HG03135 (cell line): ENCODE data around the gene AMDHD2.
A peak's percentile ranks its signal among the peaks of the same experiment; 100 is the strongest.

Source experiments
- ATAC-seq: cut with Tn5 transposase; IDR thresholded peaks from one replicate; pipeline ENCODE4 v1.9.1; 2021; ENCODE audit warnings: mild to moderate bottlenecking, moderate library complexity; ENCODE audit not compliant: unreplicated experiment

The AMDHD2 gene

DNA sequence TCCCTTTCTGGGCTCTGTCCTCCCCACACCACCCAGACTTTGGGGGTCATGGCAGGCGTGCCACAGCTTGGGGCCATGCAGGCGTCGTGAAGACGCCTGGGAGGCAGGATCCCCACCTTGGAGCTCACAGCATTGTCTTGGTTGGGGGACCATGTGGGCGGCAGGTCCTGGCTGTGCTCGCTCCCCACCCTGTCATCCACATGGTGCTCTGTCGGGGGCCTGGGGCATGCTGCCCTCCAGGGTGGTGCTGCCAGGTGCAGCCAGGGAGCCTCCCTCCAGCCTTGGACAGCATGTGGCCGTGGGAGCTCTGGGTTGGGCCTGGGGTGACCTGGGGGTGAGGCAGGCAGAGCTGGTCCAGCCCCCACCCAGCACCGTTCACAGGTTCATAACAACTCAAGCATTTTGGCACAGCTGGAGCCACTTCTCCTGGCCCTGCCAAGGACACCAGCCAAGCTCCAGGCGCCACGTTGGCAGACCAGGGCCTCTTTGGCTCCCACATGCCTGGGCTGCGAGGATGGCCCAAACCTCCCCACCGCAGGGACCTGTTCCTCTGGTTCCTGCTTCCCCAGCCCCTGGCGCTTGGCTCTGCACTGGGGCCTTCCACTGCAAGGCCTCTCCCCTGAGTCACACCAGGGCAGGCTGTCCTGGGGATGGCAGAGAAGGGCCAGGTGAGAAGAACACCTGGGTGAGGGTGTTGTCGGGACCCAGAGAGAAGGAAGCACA, 21.5 kb upstream of the AMDHD2 start:
- ATAC-seq = no peak

DNA sequence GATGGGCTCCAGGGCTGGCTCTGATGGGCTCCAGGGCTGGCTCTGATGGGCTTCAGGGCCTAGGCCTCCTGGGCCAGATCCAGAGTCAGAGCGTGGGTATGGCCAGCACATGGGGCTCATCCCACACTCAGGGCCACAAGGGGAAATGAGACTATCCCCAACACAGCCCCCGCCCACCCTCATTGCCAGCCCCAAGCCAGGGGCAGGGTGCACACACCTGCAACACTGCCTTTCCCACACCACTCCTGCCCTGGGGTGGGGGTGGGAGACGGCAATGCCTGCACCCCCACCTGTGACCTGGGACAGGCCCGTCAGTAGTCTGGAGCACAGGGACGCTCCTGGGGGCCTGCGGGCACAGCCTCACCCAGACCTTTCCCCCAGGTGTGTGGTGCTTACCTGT, 20.7 kb upstream of the AMDHD2 start:
- no peak for ATAC-seq

DNA sequence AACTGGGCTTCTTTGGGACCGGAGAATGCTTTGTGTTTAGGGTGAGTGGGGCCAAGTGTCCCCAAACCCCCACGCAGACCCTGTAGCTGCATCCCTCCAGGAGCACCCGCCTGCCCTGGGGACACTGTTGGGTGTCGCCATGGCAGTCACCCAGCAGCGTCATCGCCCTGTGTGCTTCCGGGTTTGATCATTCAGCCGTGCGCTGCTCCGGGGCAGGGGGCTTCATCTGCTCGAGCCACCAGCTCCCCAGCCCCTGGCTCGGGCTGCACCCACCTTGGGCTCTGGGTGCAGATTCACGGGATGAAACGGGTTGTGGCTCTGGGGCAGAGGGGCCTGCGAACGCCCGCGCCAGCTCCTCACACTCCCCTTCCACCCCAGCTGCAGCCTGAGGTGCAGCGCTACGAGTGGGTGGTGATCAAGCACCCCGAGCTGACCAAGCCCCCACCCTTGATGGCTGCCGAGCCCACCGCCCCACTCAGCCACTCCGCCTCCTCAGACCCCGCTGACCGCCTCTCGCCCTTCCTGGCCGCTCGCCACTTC, 20.2 kb upstream of the AMDHD2 start:
- no peak for ATAC-seq

DNA sequence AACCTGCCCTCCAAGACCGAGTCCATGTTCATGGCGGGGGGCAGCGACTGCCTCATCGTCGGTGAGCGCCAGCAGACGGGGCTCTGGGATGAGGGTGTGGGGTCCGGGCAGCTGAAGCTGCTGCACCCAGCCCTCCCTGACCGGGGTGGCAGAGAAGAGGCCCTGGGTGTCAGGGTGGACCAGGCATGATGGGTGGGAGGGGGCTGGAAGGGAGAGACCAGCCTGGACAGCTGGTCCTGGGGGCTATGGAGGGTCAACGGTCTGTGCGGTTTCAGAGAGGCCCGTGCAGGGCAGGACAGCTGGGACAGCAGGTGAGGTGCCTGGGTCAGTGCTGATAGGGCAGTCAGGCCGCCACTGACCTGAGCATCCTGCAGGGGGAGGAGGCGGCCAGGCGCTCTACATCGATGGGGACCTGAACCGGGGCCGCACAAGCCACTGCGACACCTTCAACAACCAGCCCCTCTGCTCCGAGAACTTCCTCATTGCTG, 19.7 kb upstream of the AMDHD2 start:
- no peak for ATAC-seq

DNA sequence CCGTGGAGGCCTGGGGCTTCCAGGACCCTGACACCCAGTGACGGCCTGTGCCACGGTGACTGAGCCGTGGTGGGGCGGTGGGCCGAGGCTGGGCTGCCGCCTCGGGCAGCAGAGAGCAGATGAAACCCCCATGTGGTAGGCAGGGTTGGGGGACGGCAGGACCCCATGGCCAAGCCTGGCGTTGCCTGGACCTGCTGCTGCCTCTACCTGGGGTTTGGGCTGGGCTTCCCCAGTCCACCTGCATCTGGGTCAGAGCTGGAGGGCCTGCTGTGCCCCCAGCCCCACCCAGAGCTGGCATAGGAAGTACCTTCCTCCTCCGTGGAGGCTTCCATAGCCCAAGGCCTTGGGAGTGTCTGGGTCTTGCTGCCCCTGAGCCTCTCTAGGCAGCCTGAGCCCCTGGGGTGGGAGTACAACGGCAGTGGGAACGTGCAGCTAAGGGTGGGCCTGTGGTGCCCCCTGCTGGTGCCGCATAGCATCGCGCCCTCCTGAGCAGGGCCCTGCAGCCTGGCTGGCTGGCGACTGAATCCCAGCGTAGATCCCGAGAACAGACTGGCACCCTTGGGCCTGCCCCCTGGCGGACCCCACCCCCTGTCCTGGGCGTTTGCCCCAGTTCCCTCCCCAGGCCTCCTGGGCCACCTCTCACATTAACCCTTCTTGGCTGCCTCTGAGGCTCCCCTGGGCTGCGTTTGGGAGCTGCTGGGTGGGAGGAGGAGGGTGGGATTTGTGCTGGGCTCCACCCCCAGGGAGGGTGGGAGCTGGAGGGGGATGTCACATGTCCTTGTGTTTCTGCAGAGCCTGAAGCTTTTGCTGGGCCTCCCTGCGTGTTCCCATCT, 19.0 kb upstream of the AMDHD2 start:
- no peak for ATAC-seq

DNA sequence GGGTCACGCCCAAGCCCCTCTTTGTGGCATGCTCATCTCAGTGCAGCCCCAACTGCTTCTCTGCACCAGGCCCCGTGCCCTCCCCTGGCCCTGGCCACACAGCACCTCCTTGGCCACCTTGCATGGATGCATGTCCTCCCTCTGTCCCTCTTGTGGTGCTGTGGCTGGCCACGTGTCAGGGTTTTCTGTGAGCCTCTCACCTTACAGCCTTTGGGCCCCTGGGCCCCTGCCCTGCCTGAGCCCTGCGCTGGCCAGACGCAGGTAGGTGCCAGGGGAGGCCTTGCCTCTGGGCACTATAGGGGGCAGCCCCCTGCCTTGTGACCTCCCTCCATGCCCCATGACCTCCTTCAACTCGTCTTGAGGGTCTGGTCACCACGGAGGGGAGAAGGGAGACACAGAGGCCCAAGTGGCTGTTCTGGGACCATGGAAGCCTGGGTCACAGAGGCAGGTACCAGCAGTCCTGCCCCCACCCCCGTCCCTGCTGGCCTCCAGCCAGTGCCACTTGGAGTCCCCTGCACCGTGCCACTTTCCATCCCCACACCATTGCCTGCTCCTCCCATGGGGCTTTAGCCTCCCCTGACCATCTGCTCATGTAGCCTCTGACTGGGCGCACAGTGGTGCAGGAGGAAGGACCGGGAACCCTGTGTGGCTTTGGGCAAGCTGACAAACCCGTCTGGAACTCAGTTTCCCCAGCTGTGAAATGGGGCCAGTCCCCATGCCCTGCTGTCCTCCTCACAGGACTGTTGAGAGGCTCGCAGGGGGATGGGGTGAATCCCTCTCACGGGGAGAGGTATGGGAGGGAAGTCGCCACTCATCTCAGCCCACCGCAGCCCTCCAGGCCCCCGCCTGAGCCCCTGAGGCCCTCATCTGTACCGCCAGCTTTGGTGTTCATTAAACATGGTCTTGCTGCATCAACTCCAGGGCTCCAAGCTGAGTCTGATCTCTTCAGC, 17.9 kb upstream of the AMDHD2 start:
- ATAC-seq = no peak

DNA sequence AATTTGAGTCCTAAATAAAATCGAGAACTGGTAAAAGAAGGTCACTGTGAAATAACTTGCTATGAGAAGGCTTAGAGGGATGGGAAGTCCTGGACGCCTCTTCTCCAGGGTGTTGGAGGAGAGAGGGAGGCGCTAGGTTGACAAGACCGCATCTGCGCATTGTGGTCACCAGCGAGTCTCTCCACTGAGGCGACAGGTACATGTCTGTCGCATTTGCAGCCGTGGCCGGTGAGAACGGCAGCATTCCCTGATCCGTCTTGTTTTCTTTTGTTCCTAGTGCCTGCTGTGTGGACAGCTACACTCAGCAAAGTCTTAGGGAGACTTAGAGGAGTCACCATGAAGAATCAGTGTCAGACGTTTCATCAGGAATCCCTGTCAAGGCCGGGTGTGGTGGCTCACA, 14.5 kb upstream of the AMDHD2 start:
- ATAC-seq = no peak

DNA sequence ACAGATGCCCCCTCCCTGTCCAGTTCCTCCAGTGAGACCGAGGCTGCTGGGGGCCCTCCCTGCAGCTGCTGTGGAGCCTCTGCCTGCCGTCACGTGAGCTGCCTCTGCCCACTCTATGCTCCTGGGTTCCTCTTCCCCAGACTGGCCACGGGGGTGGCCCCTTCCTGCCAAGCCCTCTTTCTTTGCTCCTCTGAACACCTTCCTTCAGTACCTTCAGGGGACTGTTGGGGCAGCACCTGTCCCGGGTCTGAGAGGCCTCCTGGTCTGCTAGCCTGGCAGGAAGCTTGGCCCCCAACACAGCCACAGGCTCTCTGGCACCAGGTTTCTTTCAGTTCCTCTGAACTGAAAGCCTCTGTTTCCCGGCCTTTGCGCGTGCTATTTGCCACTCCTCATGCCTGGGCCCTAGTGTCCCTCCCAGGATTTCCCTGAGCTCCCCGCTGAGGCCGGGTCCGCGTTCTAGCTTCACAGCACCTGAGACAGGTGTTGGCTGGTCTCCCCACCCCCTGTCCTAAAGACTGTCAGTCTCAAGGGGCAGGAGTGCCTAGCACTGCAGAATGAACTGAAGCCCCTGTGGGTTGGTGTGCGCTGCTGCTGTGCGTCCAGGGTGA, 13.0 kb upstream of the AMDHD2 start:
- peak; percentile 59 for ATAC-seq

DNA sequence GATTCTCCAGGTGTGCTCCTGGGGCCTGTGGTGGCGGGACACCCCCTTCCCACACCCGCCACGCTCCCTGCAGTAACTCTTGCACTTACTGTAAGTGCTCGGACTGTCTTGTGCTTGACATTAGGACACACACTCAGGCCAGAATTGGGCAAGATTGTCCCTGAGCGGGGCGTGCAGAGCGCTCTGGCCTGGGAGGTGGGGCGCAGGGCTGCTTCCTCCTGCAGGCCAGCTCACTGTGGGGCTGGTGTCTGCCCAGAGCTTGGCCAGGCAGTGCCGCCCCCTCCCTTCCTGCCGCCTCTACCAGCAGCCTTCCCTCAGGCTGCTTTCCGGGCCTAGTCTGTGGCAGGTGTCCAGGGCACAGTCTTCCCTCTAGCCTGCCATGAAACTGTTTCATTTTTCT, 12.5 kb upstream of the AMDHD2 start:
- peak; percentile 12 for ATAC-seq

DNA sequence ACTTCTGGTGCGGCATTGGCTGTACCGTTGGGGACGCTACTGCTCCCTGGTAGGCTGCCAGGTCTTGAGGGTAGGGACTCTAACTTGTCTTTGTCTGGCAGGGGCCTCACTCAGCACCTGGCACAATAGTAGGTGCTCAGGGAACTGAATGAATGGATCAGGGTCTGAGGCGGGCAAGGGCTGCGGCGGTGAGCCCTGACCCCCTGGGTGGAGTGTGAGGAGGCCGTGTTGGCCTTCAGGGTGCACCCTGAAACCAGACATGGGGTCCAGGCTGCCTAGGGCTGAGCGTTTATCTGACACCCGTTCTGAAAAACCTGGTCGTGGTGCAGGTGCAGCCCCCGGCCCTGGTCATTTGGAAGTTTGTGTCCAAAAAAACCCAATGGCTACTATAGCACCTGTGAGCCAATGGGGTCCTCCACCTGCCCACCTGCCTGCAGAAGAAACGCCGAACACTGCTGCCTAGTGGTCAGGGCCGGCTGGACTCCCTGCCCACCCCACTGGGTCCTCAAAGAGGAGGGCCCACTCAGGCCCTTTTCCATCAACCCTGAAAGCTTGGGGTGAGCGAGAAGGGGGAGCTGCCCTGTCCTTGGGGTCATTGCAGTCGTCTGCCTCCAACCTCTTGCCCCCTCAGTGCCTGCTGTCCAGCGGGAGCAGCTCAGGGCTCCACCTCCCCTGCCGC, 11.3 kb upstream of the AMDHD2 start:
- no peak for ATAC-seq

DNA sequence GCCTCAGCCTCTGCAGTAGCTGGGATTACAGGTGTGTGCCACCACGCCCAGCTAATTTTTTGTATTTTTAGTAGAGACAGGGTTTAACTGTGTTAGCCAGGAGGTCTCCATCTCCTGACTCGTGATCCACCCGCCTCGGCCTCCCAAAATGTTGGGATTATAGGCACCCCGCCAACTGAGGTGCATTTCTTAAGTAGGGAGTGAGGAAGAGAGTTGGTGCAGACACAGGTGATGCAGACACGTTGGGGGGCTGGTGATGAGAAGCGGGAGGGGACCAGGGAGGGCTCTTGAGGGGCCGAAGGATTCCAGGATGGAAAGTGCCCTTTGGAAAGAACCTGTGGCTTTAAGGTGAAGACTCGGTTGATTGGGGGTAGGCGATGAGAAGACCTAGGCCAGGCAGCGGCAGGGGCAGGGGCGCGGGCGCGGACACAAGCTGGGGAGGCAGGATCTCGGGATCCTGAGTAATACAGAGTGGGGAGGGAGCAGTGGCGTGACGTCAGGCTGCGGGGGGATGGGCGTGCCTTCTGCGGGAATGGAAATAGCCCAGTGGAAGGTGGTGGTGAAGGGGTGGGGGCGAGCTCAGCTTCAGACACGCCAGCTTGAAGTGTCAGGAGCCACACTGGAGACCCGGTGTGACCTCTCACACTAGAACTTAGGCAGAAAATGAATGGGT, 8.9 kb upstream of the AMDHD2 start:
- ATAC-seq = no peak

DNA sequence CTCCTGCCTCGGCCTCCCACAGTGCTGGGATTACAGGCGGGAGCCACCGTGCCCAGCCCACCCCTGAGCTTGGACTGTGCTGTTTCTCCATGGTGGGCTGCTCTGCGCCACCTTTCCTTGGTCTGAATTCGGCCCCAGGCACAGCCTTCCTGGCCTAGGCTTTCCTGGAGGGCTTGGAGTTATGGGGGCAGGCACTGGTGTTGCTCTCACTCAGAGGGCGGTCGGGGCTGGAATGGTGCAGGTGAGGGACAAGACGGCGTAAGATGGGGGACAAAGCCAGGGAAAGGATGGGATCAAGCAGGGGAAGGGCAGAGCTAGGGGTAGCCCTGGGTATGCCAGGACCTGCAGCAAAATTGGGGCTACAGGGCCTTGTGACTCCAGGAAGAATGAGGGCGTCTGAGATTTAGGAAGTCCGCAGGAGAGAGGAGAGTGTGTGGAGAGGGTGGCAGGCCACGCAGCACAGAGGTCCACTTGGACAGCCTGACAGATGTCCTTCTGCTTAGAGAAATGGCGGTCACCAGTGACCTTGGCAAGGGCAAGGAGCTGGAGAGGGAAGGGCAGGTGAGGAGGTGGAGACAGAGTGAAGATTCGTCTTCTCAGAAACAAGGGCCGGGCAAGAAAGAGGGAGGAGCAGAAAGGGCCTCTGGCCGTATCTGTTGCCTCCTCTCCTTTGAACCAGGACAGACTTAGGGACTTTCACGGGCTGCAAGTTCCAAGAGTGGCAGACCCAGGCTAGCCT, 8.0 kb upstream of the AMDHD2 start:
- ATAC-seq = no peak

DNA sequence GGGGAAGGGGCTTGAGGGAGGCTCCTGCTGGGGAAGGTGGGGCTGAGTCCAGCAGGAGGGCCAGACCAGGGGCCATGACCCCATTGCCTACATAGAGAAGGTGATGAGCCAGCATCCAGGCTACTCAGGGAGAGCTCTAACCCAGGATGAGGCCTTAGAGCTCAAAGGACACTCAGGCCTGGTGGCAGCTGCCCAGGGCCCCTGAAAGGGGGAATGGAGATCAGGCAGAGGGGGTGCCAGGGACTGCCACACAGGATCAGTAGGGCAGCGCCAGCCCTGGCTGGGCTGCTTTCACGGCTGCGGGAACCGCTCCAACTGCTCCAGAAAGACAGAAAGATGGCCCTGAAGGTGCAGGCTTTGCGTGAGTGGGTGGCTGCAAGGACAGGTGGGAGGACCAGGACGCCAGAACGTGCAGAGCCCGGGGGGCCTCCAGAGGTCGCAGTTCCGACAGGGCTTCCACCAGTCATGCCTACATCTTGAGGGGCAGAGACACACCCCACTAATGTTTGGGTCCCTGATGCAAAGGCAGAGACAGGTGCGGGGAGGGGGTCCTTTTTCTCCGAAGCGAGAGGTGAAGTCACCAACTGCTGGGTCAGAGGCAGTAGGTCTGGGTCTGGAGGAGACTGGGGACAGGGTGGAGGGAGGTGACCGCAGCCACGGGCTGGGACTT, 7.3 kb upstream of the AMDHD2 start:
- ATAC-seq = peak; percentile 1

DNA sequence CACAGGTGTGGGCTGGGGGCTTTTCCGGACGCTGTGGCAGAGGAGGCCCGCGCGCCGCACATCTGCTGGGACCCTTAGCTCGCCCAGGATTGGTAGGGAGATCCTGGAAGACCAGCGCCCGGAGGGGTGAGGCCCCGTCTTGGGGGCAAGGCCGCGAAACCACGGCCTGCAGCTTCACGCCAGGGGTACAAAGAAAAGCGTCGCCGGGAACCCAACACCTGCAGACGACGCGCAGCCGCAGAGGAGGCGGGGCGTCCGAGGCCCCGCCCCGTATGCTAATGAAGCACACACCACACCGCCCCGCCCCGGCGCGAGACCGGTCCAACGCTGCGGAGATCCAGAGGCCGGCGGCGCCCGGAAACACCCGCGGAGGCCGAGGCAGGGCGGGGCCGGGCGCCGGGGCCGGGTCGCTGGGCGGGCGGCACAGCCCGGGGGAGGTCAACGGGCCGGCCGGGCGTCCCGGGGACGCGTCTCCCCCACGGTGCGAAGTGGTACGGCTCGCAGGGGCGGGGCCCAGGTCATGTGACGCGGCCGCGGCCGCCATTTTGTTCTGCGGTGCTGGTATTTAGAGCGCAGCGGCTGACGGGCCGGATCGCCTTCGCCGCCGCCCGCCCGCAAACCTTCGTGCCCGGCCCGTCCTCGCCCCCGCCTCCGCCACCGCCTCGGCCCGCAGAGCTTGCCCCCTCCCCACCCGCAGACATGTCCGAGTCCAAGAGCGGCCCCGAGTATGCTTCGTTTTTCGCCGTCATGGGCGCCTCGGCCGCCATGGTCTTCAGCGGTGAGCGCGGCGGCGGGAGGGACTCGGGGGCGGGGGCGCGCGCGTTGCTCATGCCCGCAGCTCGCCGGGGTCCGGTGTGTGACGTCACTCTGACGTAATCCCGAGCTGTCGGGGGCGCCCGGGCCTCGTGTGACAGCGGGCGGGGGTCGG, 6.5 kb upstream of the AMDHD2 start, which contains the start of gene ATP6V0C:
TSS of gene ATP6V0C (plus strand) at position 548 of the 928 bp plus-strand sequence. CDS start at position 700, 152 bp downstream.
- ATAC-seq = peak; percentile 64

DNA sequence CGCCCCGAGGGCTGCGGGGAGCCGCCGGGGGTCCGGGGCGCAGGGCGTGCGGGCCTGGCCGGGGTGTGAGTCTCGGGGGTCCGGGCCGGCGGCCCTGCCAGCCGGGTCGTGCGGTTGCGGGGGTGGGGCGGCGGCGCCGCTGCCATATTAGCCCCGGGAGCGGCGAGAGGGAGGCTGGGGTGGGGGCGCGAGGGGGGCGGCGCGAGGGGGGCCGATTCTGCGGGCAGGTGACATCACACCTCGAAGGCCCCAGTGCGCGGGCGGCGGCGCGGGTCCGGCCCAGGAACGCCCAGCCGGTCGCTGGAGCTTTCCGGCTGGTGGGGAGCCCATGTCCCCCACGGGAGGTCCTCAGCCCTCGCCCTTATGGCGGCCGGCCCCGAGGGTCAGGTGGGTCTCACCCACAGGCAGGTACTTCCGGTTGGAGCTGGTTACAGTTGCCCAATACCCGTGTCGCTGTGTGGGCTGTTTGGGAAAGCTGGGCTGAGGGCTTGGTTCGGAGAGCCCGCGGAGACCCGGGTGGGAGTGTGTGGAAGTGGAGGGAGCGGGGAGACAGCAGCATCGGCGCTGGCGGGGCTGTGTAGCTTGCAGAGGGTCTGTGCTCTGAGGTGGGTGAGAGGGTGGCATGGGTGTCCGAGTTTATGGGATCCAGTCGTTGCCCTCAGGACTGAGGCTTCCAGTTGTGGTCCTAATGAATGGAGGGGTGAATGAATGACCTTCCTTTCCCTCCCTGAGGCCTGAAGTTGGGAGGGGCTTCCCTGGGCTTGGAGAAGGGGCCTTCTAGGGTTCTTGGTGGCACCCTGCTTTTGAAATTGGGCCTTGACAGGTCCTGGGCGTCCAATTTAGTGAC, 5.6 kb upstream of the AMDHD2 start:
- ATAC-seq = no peak
